Measurements from ENCODE around the gene HOXD4.

GRCh38 chr2:176125772-176126054, 25.6 kb upstream of the HOXD4 start:
- TF ChIP-seq CTCF (IDR thresholded peaks at IDR 0.05) (no peak), POLR2AphosphoS5 (IDR thresholded peaks at IDR 0.05) (no peak)

Measured in gastroesophageal sphincter (tissue), 3 donors.